Osteocyte (in vitro differentiated cells): ENCODE data around the gene CASKIN2. TPM values are rescaled to one million over a fixed set of nuclear protein-coding genes. Genes with fewer than 3 reads are reported as not detected.

Source experiments
- DNase-seq: peaks from one replicate; pipeline ENCODE4 v3.0.0; 2021; ENCODE audit warnings: mixed read lengths; ENCODE audit not compliant: unreplicated experiment; ENCODE audit errors: extremely low spot score
- H3K27ac Mint-ChIP-seq: one replicate; pipeline ENCODE4 v1.8.0; 2021; ENCODE audit warnings: mild to moderate bottlenecking, mixed read lengths; ENCODE audit not compliant: unreplicated experiment
- H3K27me3 Mint-ChIP-seq: one replicate; pipeline ENCODE4 v1.8.0; 2021; ENCODE audit warnings: mixed read lengths; ENCODE audit not compliant: unreplicated experiment
- H3K36me3 Mint-ChIP-seq: one replicate; pipeline ENCODE4 v1.8.0; 2021; ENCODE audit warnings: mixed read lengths; ENCODE audit not compliant: unreplicated experiment
- H3K4me1 Mint-ChIP-seq: one replicate; pipeline ENCODE4 v1.8.0; 2021; ENCODE audit warnings: mixed read lengths; ENCODE audit not compliant: unreplicated experiment
- H3K4me3 Mint-ChIP-seq: one replicate; pipeline ENCODE4 v1.8.0; 2021; ENCODE audit warnings: mild to moderate bottlenecking, moderate library complexity, mixed read lengths; ENCODE audit not compliant: unreplicated experiment
- H3K9me3 Mint-ChIP-seq: one replicate; pipeline ENCODE4 v1.8.0; 2021; ENCODE audit warnings: mixed read lengths; ENCODE audit not compliant: unreplicated experiment
- total RNA-seq: library from RNA; stranded (reverse); gene quantifications from 2 replicates; pipeline ENCODE4 v1.2.1, GENCODE V29; 2021
- TF ChIP-seq, protein P1 (sequence below): fragments of 200-600 bp; sonication (generic); IDR thresholded peaks from 2 replicates; pipeline ENCODE4 v1.5.0; 2021; ENCODE audit warnings: antibody characterized with exemption, mild to moderate bottlenecking, moderate library complexity

The CASKIN2 gene
- total RNA-seq, 1 donor from 2014 or later = 28.1 TPM

DNA sequence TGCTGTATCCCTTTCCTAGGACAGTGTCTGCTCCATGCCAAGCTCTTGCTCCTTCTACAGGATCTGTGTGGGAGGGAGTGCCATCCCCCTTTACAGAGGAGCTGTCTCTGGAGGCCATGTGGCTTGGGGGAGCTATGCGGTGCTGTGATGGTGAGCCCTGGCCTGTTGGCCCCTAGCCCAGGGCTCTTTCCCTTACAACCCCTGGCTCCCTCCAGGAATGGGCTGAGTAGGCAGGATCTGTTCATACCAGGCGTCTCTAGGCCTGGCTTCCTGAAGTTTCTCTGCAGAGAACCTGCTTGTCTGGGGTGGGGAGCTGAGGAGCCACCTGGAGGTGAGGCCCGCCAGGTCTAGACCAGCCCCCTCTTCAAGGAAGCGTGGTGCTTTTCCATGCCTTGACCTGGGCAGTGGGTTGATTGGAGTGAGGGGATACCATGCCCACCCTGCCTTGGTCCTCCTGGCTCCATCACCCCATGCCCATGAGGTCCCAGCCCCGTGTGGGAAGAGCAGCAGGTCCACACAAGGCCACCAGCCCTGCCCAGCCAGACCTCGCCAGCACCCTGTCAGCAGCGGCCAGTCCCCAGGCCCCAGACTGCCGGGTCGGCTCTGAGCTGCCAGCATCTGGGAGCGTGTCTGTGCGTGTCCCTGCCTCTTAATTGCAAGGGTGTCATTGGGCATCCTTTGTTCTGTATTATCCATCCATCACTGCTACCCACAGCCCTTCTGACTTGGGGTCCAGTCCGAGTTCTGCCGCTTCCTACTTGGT lies 24.8 kb upstream of the CASKIN2 start:
- peaks cover 7% of the 10 kb centered on the region for H3K27me3 Mint-ChIP-seq
- H3K27ac Mint-ChIP-seq = no peak overlapping the region
- no peak for DNase-seq
- H3K36me3 Mint-ChIP-seq = no peaks in the 10 kb centered on the region
- TF ChIP-seq, protein P1, sequence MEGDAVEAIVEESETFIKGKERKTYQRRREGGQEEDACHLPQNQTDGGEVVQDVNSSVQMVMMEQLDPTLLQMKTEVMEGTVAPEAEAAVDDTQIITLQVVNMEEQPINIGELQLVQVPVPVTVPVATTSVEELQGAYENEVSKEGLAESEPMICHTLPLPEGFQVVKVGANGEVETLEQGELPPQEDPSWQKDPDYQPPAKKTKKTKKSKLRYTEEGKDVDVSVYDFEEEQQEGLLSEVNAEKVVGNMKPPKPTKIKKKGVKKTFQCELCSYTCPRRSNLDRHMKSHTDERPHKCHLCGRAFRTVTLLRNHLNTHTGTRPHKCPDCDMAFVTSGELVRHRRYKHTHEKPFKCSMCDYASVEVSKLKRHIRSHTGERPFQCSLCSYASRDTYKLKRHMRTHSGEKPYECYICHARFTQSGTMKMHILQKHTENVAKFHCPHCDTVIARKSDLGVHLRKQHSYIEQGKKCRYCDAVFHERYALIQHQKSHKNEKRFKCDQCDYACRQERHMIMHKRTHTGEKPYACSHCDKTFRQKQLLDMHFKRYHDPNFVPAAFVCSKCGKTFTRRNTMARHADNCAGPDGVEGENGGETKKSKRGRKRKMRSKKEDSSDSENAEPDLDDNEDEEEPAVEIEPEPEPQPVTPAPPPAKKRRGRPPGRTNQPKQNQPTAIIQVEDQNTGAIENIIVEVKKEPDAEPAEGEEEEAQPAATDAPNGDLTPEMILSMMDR = no peak
- no peak overlapping the region for H3K4me3 Mint-ChIP-seq
- no peaks in the 10 kb centered on the region for H3K9me3 Mint-ChIP-seq
- H3K4me1 Mint-ChIP-seq = no peaks in the 10 kb centered on the region

DNA sequence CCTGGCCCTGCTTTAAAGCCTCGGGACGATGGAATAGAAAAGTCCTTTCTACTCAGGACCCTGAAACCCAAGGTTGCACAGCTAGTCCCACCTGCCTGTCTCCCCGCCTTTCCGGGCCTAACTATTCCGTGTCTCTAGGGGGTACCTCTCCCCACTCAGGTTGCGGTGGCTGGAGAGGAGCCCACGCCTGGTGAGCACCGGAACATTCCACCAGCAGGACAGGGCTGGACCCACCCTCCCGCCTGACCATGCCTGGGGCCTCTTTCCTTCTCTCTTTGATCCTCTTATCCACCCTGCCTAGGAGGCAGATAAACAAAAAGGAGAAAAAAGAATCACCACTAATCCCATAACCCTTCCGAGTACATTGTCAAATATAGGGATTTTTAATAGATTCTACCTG lies 21.0 kb upstream of the CASKIN2 start:
- peaks cover 2% of the 10 kb centered on the region for H3K27me3 Mint-ChIP-seq
- DNase-seq = no peak
- no peaks in the 10 kb centered on the region for H3K36me3 Mint-ChIP-seq
- no peak overlapping the region for H3K27ac Mint-ChIP-seq
- H3K4me3 Mint-ChIP-seq = no peak overlapping the region
- TF ChIP-seq, protein P1 = no peak
- H3K4me1 Mint-ChIP-seq = no peaks in the 10 kb centered on the region
- H3K9me3 Mint-ChIP-seq = no peaks in the 10 kb centered on the region

DNA sequence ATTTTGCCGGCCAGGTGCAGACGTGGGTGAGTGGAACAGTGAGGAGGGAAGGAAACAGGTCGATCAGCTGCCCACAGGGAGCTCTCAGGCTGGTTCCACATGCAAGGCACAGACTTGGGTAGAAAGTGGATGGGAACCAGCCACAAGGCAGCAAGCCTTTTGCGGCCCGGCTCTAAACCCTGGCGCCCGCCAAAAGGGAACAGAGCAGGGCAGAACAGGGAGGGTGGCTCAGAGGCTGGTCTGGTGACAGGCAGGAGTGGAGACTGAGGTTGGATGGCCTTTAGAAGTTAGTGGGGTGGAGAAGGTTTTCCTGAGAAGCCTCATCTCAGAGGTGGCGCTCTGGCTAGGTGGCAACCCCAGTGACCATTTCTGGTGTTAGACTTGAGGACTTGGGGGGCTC lies 20.5 kb upstream of the CASKIN2 start:
- TF ChIP-seq, protein P1 = no peak
- no peaks in the 10 kb centered on the region for H3K36me3 Mint-ChIP-seq
- H3K4me3 Mint-ChIP-seq = no peak overlapping the region
- H3K27me3 Mint-ChIP-seq = peaks cover 2% of the 10 kb centered on the region
- H3K4me1 Mint-ChIP-seq = no peaks in the 10 kb centered on the region
- DNase-seq = no peak
- no peaks in the 10 kb centered on the region for H3K9me3 Mint-ChIP-seq
- no peak overlapping the region for H3K27ac Mint-ChIP-seq

DNA sequence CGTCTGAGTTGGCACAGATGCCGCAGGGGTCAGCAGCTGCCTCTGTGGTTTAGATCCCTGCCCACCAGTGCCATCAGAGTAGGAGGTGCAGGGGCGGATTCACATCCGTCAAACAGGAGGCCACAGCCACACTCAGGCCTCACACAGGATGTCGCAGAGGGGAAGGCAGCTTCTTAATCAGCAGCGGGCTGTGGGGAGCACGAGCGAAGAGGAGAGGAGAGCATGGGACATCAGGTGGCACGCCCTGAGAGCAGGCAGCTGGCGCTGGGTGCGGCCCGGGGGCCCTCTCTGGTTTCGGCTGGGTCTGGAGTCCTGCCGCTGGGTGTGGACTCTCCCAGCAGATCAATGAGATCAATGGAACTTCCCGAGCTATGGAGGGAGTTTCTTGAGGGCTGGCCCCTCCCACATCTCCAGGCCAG lies 19.8 kb upstream of the CASKIN2 start:
- TF ChIP-seq, protein P1 = no peak
- no peak for DNase-seq
- Mint-ChIP-seq H3K27me3 (peaks cover 2% of the 10 kb centered on the region), H3K4me1 (no peaks in the 10 kb centered on the region), H3K27ac (no peak overlapping the region), H3K4me3 (no peak overlapping the region), H3K36me3 (no peaks in the 10 kb centered on the region), H3K9me3 (no peaks in the 10 kb centered on the region)

DNA sequence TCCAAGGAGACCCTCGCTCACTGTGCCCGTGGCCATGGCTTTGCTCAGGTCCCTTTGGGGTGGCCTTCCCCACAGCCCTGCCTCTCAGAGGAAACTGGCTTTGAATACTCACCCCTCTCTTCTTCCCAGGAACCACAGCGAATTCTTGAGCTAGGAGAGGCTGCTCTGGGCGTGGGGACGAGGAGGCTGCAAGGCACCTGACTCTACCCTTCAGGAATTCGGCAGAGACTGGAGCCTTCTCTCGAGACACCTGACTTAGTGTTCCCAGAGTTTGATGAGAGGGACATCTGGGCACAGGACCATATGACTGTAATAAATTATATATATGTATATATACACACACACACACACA lies 16.4 kb upstream of the CASKIN2 start:
- Mint-ChIP-seq H3K4me1 (no peaks in the 10 kb centered on the region), H3K36me3 (no peaks in the 10 kb centered on the region), H3K4me3 (no peak overlapping the region), H3K27ac (no peak overlapping the region), H3K27me3 (peaks cover 2% of the 10 kb centered on the region), H3K9me3 (no peaks in the 10 kb centered on the region)
- no peak for DNase-seq
- TF ChIP-seq, protein P1 = no peak
